RCC 7860 (cell line): ENCODE measurements around the gene HOXB8.

Source experiments
- DNase-seq: peaks from one replicate; pipeline ENCODE4 v3.0.0-alpha.2; 2015; ENCODE audit warnings: low spot score
- FAIRE-seq: peaks from 2 replicates; lab custom pipeline; 2012; peaks lifted over from hg19 to GRCh38; lab: Jason Lieb, UNC

Gene HOXB8

DNA sequence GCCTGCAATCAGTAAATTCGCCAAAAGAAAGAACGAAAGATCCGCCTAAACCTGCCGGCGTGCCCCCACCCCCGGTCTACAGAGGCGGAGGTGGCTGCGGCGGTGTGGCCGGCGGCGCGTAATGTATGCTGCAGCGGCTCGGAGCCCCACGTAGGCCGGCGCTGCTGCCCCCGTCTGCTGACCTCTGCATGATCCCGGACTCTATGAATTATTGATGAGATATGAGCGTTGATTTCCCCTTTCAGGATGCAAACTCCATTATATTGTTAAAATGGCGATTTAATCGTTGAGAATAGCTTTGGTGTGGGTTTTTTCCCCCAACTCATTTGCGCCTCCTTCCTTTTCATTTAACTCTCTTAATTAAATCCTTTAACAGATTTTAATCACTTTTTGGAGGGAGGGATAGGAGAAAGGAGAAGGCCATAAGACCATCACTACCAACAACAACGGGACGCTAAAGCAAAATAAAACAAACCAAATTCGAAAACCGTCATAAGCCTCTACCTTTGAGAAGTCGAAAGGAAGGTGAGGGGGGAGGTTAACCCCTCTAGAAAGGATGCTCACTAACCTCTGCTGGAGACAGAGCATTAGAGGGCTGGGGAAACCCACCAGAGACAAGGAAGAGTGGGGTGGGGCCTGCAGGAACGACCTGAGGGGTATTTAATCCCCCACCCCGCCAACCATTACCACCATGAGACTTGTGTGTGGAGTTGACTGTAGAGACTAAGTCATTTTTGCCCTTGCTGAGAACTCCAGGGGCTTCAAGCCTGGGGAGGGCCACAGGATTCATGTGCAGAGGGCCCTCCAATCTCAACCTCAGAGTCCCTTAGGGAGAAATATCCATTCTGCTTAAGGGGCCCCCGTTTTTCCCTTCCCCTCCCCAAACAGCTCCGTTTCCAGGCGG, 28.5 kb downstream of the HOXB8 start:
- FAIRE-seq (no peak), DNase-seq (no peak)

DNA sequence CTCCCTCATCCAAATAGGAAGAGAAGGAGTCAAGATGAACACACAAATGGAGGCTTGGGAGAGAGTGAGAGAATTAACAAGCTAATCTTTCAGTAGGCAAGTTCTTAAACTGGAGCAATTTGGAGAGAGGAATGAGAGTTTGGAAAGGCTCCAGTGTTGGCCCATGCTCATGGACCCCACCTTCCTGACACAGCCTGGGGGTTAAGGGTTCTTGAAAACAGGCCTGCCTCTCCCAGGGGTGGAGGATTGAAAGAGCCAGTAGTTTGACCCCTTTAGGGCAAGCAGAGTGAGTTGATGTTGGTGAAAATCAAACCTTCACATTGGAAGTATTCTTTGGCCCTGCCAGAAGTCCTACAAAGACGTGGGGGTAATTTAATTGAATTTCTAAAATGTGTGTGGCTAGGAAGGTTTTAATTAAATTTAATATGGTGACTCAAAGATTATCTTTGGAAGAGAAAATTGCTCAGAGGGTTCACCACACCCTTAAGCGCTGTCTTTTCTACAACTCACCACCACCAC, 30.8 kb downstream of the HOXB8 start:
- DNase-seq, result no peak
- no peak for FAIRE-seq

DNA sequence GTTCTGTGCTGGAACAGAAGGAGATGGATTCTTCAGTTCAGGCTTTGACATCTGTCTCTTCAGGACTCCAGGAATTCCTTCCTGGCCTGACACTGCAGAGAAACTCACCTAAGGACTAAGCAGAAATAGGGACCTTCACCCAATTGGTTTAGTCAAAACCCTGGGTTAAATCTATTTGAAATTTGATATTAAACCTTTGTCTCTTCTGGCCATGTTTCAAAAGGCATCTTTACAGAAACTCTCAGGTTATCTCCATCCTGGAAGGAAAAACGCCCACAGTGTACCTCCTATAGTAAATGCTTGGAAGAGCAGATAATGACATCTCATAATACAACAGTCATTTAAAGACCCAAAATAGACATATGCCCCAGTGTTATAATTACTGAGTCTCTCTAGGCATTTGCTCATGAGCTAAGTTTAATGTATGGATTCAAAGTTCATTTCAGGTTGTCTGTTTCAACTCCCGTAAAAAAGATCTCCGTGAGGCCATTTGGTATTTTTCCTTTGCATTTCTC, 31.3 kb downstream of the HOXB8 start:
- no peak for FAIRE-seq
- DNase-seq, result no peak

DNA sequence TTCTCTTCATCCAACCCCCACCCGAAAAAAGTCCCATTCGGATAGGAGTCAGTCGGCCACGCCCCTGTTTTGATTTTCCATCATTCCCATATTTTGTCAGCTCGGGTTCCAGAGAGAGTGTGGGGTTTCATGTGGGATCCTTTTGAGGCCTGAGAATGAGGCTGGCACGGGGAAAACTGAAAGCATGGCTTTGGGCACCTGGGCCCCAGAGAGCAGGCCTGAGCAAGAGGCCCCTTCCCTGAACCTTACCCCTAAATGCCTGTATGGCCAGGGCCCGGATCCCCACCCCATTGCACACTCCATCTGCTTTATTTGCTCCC, 32.4 kb downstream of the HOXB8 start:
- FAIRE-seq (no peak), DNase-seq (no peak)

DNA sequence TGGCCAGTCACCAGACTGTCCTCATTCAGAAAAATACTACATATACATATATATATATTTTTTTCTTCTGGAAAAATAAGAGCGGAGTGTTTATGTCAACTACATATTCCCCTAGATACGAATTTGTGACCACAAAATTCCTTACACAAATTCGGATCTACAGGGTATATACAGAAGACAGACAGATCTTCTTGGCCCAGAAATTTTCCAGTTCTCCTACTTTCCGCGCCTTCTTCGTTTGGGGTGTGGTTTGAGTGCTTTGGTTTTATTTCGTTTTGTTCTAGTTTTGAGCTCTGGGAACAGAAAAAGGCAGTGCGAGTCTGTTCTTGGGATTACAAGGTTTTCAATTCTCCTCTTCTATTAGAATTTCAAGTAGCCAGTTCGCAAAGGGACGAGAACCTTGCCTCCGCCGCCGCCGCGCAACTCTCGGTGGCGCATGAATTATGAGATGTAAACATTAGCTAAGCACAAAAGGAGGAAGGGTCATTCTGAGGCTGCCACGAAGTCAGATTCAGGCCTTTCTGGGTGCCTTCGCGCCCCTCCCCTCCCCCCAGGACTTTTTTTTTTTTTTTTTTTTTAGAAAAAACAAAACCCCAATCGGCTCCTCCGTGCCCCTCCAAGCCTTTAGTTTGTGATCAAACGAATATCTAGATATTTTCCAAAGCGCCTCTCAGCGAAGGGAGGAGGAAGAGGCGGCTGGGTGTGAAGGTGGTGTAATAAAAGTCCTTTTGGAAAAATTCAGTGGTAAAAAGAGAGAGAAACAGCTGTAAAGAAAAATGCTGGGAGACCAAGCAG, 35.1 kb downstream of the HOXB8 start:
- FAIRE-seq (peak; percentile 32), DNase-seq (no peak)

DNA sequence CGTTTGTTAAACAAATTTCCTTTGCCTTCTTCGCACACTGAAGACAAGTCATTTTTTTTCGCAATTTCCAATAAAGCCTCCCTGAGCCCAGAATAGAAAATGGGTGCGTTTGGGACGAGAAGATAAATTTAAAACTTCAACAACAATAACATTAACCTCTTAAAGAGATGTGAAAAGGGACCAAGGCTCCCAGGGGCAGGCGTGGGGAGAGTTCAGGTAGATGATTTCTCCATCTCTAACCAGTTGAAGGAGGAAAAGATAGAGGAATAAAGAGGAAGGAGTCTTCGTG, 35.7 kb downstream of the HOXB8 start:
- no peak for FAIRE-seq

DNA sequence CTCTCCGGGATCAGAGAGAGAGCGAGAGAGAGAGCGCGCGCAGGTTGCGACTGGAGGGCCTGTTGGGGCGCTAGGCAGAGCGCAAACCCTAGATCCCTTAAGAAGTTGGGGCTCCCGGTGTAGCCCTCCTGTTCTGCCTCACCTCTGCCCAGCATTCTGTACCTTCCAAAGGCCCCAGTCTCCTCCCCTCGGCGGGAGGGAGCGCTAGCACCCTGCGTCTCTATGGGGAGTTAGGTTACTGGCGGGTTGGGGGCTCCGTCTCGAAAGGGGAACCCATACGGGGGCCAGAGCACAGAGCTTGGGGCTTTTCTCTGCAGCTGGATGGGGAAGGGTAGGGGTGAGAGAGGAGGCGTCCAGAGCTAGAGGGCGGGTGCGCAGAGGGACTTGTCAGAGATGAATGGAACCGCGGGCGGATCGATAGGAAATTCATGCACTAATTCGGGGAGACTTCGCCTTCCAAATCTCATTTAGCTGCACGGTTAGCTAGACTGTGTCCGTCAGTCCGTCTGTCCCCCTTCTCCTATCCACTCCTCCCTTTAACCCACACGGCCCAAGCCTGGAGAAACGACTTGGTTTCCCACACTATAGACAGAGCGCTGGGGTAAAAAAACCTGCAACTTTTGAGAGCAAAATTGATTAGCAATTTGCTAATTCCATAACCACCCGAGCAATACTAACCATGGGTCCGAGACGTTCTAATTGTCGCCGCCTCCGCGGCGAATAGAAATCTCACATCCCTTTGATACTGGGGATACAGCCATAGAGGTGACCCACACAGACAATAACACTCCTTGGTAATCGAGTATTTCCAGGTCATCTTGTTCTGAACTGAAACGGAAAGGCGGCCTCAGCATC, 36.2 kb downstream of the HOXB8 start:
- FAIRE-seq (no peak), DNase-seq (no peak)

More for the DNA sequence above, 35.7 kb downstream of the HOXB8 start:
- DNase-seq, result no peak

DNA sequence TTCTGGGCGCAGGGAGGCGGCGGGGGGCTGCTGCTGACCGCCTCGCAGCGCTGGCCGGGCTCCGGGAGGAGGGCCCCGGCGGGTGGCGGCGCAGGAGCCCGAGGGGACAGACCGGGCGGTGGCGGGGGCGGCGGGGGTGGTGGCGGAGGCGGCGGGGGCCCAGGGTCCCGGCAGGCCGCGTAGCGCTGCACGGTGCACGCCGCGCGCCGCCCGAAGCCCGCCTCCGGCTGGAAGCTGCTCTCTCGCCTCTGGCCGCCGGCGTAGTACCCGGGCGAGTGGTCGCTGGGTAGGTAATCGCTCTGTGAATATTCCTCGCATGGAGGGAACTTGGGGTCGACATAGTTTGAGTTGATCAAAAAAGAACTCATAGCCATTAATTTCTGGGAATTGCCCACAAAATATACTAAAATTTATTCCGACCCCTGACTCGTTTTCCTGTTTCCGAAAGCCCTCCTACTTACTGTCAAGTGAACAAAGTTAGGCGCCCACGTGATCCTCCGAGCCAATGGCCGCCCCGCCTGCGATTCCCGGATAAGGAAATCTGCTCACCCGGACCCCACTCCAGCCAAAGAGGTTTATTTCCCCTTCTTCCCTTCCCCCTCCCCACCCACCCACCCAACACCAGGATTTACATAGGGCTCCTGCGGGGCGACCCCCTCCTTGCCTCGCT, 37.0 kb downstream of the HOXB8 start, which contains the start of gene HOXB4:
Gene HOXB4 (minus strand): TSS at position 405 of the 670 bp plus-strand sequence. CDS start 31 bp downstream, at position 374.
- FAIRE-seq, result peak; percentile 29

DNA sequence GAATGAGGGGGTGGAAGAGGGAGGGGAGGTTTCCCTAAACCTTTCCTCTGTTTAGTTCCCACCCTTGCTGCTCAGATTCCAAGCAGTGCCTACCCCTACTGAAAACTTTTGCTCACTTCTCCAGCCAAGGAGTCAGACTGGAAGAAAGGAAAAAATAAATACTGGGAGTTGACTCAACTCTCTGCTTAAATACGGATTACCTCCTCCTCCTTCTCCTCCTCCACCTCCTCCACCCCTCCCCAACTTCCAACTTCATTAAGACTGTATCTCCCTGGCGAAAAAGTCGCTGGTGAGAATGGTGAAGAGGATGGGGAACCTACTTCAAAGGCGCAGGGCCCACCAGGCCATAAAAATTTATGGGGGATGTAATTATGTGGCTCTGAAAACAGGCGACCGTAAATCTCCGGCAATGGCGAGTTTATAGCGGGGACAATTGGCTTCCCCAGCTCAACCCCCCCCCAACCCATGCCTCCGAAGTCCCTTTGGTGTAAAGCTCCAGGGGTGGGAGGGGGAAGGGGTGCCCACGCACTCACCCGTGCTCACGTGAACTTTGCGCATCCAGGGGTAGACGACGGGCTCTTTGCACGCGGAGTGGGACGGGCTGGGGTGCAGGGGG, 37.7 kb downstream of the HOXB8 start:
- FAIRE-seq (no peak), DNase-seq (no peak)

More for the DNA sequence above, 37.0 kb downstream of the HOXB8 start, which contains the start of gene HOXB4:
- peak; percentile 65 for DNase-seq

DNA sequence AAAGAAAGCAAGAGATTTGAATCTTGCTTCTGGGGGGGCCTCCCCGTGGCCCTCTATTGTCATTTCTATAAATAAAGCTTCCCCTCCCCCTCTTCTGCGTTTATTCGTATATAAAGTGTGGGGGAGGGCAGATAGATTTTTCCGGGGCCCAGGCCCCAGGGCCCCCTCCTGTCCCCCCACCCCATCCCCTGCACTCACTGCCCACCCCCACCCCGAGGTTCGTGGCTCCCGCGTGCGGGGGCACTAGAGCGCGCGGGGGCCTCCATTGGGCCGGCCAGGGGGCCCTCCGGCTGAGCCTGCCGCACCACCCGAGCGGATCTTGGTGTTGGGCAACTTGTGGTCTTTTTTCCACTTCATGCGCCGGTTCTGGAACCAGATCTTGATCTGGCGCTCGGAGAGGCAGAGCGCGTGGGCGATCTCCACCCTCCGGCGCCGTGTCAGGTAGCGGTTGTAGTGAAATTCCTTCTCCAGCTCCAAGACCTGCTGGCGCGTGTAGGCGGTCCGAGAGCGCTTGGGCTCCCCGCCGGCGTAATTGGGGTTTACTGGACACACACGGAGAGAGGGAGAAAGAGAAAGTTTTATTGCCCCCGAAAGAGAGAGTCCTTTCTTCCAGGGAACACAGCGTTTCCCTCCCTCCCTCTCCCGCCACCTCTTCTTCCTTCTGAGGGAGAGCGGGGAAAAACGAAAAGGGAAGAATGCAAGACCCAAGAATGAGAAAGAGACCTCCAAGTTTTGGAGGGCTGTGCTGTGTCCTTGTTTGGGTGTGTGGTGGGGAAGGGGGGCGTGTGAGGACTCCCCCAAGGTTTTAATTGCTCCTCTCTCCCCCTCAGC, 38.4 kb downstream of the HOXB8 start:
- no peak for DNase-seq
- FAIRE-seq, result no peak

DNA sequence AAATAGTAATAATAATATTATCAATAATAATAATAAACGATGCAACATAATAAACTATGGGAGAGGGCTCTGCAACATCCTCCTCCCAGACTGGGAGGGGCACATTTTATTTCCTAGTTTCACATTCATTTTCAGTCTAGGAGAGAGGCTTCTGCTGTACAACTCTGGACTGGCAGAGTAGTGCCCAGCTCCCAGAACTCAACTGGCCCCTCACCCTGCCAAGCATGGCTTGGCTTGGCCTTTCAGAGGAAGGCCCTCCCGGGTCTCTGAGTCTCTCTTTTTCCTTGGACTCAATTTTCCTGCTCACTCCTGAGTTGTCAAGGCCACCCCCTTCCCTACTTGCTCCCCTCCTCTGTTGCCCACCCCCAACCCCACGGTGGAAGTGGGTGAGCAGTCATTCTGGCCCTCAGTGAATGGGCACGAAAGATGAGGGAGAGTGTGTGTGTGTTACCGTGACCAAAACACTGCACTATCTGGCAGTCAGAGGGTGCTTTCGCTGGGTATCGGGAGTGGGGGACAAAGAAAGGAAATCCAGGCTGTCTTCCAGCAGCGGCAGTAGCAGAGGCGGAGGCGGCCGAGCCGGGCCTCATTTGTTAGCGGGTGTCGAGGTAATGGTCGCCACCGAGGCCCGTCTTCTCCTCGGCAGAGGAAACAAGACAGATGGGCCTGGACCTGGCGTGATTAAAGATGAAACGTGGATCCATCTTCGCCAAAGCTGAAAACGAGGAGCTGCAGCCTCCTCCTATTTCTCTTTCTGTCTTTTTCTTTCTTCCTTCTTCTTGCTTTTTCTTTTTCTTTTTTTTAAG, 39.2 kb downstream of the HOXB8 start:
- DNase-seq, result no peak
- FAIRE-seq, result no peak

DNA sequence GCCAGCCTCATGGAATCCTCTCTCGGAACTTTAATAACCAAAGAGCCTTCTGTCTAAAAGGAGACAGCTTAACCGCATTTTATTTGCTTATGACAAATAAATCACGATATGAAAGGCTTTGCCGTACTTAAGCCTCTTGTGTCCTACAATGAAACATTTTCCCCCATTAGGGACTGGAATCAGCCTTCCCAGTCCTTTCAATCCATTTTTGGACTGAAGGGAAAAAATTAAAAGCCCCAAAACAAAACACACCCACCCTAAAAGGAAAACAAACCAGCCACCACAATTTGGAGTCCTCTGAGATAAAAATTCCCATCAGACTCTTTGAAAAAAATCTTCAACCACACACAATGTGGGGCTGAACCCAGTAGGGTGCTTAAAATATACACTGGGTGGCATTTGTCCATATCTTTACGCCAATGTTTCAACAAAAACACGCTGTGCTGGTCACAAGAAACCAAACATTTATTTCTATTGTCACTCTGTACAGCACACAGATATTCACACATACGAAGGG, 40.0 kb downstream of the HOXB8 start:
- no peak for FAIRE-seq
- DNase-seq, result no peak

DNA sequence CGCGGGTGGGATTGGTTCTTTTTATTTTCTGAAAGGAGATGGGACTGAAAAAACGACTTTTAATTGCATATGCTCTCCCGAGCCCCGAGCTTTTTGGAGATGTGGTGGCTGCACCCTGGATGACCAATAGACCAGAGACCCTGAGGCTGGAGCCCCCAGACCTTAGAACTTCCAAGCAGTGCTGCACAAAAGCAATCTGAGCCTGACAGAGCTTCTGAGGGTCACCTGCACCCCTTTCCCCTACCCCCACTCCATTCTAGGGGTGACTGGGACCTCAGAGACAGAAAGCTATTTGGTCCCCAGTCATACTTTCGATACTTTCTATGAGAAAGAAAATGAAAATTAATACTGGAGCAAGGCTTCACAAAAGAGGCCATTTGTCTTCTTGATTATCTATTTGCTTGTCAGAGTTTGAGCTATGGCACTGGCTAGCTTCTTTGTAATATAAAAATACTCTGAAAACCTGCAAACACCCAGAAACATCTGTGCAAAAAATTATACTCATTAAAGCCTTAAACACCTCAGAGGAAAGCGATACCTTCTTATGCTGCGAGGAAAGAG, 40.5 kb downstream of the HOXB8 start:
- FAIRE-seq (no peak), DNase-seq (no peak)

DNA sequence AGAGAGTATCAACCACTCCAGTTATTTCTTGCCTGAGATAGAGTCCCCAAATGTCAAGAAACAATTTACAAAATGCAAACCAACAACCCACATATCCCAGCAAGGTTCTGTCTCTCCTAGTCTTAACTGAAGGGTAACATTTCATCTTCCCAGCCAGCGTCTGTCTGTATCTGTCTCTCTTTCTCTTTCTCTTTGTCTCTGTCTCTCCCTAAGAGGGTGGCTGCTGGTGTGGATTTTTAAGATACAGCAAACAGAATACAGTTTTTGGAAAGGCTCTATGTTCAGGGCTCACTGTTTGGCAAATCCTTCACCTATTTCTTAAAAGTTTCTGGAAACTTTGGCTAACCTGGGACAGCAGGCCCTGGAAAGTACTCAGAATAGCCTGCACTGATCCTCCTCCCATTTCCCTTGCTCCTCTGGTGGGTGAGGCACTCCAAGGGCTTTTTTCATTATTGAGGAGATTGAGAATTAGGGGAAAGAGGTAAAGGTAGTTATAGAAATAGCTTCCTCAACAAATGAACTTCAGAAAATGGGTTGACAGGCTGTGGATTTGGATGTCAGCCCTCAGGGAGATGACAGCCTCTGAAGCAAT, 43.2 kb downstream of the HOXB8 start:
- FAIRE-seq (no peak), DNase-seq (no peak)

DNA sequence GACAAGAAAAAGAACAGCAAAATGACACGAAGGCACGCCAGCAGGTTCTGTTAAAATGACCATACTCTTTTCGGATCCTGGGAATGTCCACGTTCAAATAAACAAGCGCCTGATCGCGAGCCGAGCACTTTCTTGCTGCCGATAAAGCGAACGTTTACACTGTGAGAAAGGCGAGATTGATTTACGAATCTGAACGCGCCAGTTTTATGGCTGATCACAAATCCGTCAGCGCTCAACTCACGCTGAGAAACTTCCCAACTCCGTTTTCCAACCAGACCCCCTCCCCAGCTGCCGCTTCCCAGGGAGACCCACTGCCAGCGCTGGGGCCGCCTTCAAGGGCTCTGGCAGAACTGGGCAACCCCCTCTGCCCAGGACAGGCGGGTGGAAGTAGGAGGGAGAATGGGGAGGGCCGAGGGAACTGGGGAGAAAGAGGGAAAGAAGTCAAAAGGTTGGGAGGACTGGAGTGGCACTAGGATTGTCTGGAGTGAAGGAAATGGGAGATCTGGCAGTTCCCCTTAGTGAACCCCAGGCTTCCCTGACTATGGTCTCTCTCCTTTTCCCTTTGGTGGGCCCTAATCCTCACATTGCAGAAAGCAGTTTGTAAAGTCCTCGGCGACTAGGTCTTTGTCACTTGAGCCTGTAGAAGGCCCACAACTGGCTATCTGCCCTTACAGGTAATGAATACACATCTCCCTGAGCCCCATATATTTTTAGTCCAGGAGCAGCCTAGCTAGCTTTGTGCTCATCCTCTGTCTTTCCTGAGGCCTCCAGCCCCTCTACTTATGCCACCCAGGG, 43.9 kb downstream of the HOXB8 start:
- no peak for DNase-seq
- no peak for FAIRE-seq

DNA sequence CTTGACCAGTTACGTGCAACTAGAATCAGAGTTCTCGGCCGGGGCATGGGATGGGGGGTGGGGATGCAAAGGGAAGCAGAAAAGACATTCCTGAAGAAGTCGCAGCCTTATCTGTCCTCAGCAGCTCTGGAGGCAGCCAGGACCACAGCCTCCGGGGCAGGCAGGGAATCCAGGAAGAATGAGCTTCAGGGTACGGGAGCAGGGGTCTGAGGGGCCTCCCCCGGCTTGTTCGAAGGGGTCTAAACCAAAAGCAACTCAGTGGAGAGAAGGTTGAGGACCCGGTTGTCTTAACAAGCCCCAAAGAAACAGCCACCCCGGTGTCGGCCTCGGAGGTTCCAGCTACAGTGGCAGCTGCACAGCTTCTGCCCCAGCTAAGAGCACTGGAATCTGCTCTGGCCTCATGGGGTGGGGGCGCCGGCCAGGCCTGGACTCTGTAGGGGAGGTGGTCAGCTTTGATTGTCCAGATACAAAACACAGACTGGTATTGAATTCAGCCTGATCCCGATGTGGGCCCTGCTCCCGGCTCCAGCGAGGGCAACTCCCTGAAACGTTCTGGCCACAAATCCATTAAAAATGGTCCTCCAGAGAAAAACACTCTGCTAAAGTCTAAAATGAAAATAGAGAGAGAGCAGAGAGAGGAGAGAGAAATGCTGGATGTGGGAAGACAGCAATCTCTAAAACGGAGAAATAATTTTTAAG, 44.6 kb downstream of the HOXB8 start:
- no peak for FAIRE-seq
- DNase-seq, result no peak
